Stomach (tissue), 9 donors: ENCODE results near the gene PALLD. TPM values are rescaled to one million over a fixed set of nuclear protein-coding genes. Genes with fewer than 3 reads are reported as not detected.

Experiments used
- DNase-seq, 2 donors: peaks; one replicate each; pipeline versions ENCODE4 v3.0.0 to v3.0.0-alpha.2; 2013 to 2019
- H3K27ac ChIP-seq, 5 donors: fragments of 200-600 bp in 4 of 5; sonication (generic) in 4 of 5; one replicate each; pipeline ENCODE4 v1.5.1; 2013 to 2019; ENCODE audit warnings: mild to moderate bottlenecking in 1 of 5, moderate library complexity in 1 of 5
- H3K27me3 ChIP-seq, 3 donors: fragments of 200-600 bp; sonication (generic); one replicate each; pipeline ENCODE4 v1.5.1; 2017 to 2019; ENCODE audit warnings: mixed run types in 1 of 3
- H3K36me3 ChIP-seq, 4 donors: fragments of 200-600 bp; sonication (generic); 1 replicate in 3 of 4; 2 replicates in 1 of 4; pipeline ENCODE4 v1.5.1; 2016 to 2019
- H3K4me1 ChIP-seq, 4 donors: fragments of 200-600 bp; sonication (generic); one replicate each; pipeline ENCODE4 v1.5.1; 2016 to 2019
- H3K4me3 ChIP-seq, 4 donors: fragments of 200-600 bp; sonication (generic) in 3 of 4; one replicate each; pipeline ENCODE4 v1.5.1; 2016 to 2019; ENCODE audit warnings: mild to moderate bottlenecking in 1 of 4
- H3K9me3 ChIP-seq, 4 donors: fragments of 200-600 bp; sonication (generic); one replicate each; pipeline ENCODE4 v1.5.1; 2016 to 2019
- CTCF ChIP-seq, 7 experiments: fragments of 450-650 bp in 4 of 7; fragments of 200-600 bp in 3 of 7; sonication (generic) in 3 of 7; IDR thresholded peaks; one replicate each; pipeline ENCODE4 v1.5.1; 2016 to 2019; ENCODE audit warnings: antibody characterized with exemption in 7 of 7, control low read depth in 2 of 7, mild to moderate bottlenecking in 1 of 7
- EP300 ChIP-seq: sonication (generic); formaldehyde crosslinking; IDR thresholded peaks from one replicate; pipeline ENCODE4 v1.6.1; 2017; ENCODE audit warnings: antibody characterized with exemption
- POLR2A ChIP-seq, 4 donors: fragments of 450-650 bp; IDR thresholded peaks; one replicate each; pipeline ENCODE4 v1.6.1; 2016; ENCODE audit warnings: antibody characterized with exemption in 4 of 4, control low read depth in 2 of 4, mild to moderate bottlenecking in 1 of 4, moderate library complexity in 1 of 4
- POLR2AphosphoS5 ChIP-seq, 3 donors: sonication (generic); formaldehyde crosslinking; IDR thresholded peaks; one replicate each; pipeline ENCODE4 v1.6.1; 2016; ENCODE audit warnings: antibody characterized with exemption in 3 of 3
- WGBS, 5 donors: extraction: QIAGEN DNeasy Blood & Tissue Kit in 3 of 5; methylation state at CpG; one replicate each; pipeline versions ENCODE4 v1.1.5 to v1.1.7; 2013 to 2018; 5-methylcytosine and 5-hydroxymethylcytosine counted together
- intact Hi-C: fragments of 100-400 bp; cut with DNase I; formaldehyde crosslinking; loops from one replicate; pipeline ENCODE4 v1.15.1; 2023; ENCODE audit warnings: low total_unique reads
- polyA plus RNA-seq, 3 donors: library from polyadenylated mRNA; stranded (reverse); fragments of 200-250 nt; gene quantifications; one replicate each; pipeline ENCODE4 v1.2.3, GENCODE V29; 2013
- total RNA-seq, 5 donors: library from RNA; depleted of rRNA; stranded (reverse); fragments of >200 nt; gene quantifications; one replicate each; pipeline versions ENCODE4 v1.1.0 to v1.2.3, GENCODE V29; 2014 to 2016
- donor health status: healthy with polysubstance abuse.
- donor health status: Bipolar disorder and iron deficiency.
- donor health status: healthy.

Gene PALLD
- total and polyA plus RNA-seq, 8 donors = 75.9 to 984 (median 206) TPM

- no peak overlapping the region for H3K27ac ChIP-seq
- intact Hi-C loops = no loop called here
- 31 to 61% (median 50%) methylated on average over 4 of the region's 4 CpGs for WGBS, 5 donors
These were observed 280.6 kb downstream of the PALLD start for GRCh38 chr4:168777277-168777965.

GRCh38 chr4:168781341-168781740, 284.5 kb downstream of the PALLD start:
- Histone ChIP-seq H3K36me3 (no peaks in the 10 kb centered on the region), H3K9me3 (peaks cover 0 to 3% (median 0%) of the 10 kb centered on the region in 4 donors), H3K27ac (no peak overlapping the region), H3K4me3 (no peak overlapping the region), H3K4me1 (peaks cover 0 to 12% (median 3%) of the 10 kb centered on the region in 4 donors), H3K27me3 (no peaks in the 10 kb centered on the region)
- 77 to 95% (median 89%) methylated on average over 4 of the region's 4 CpGs for WGBS, 5 donors
- TF ChIP-seq CTCF (IDR thresholded peaks at IDR 0.05) (no peak), POLR2A (IDR thresholded peaks at IDR 0.05) (no peak), EP300 (no peak), POLR2AphosphoS5 (IDR thresholded peaks at IDR 0.05) (no peak)
- DNase-seq = no peak
- intact Hi-C loops = no loop called here

More at GRCh38 chr4:168777277-168777965, 280.6 kb downstream of the PALLD start:
- peaks cover 0 to 10% (median 4%) of the 10 kb centered on the region in 4 donors for H3K4me1 ChIP-seq
- peaks cover 0 to 4% (median 0%) of the 10 kb centered on the region in 4 donors for H3K9me3 ChIP-seq
- DNase-seq = no peak
- no peaks in the 10 kb centered on the region for H3K27me3 ChIP-seq
- H3K4me3 ChIP-seq = no peak overlapping the region
- no peaks in the 10 kb centered on the region for H3K36me3 ChIP-seq
- no peak for TF ChIP-seq POLR2A (IDR thresholded peaks at IDR 0.05)
- TF ChIP-seq EP300 = no peak
- no peak for TF ChIP-seq POLR2AphosphoS5 (IDR thresholded peaks at IDR 0.05)
- TF ChIP-seq CTCF (IDR thresholded peaks at IDR 0.05) = no peak

GRCh38 chr4:168781926-168782325, 285.1 kb downstream of the PALLD start:
- WGBS, 5 donors = 80 to 83% (median 81%) methylated on average over 4 of the region's 4 CpGs
- no peak overlapping the region for H3K4me3 ChIP-seq
- intact Hi-C loops = no loop called here
- no peaks in the 10 kb centered on the region for H3K27me3 ChIP-seq
- no peak for TF ChIP-seq POLR2AphosphoS5 (IDR thresholded peaks at IDR 0.05)
- no peak for TF ChIP-seq CTCF (IDR thresholded peaks at IDR 0.05)
- TF ChIP-seq EP300 = no peak
- TF ChIP-seq POLR2A (IDR thresholded peaks at IDR 0.05) = no peak
- H3K27ac ChIP-seq = no peak overlapping the region
- peaks cover 0 to 12% (median 3%) of the 10 kb centered on the region in 4 donors for H3K4me1 ChIP-seq
- H3K9me3 ChIP-seq = no peaks in the 10 kb centered on the region
- DNase-seq = no peak
- no peaks in the 10 kb centered on the region for H3K36me3 ChIP-seq

GRCh38 chr4:168782439-168782838, 285.6 kb downstream of the PALLD start:
- intact Hi-C loops = no loop called here
- WGBS, 5 donors = 82 to 91% (median 86%) methylated on average over 5 of the region's 5 CpGs
- DNase-seq = no peak
- TF ChIP-seq POLR2A (IDR thresholded peaks at IDR 0.05) (no peak), POLR2AphosphoS5 (IDR thresholded peaks at IDR 0.05) (no peak), CTCF (IDR thresholded peaks at IDR 0.05) (no peak), EP300 (no peak)
- H3K36me3 ChIP-seq = no peaks in the 10 kb centered on the region
- no peaks in the 10 kb centered on the region for H3K27me3 ChIP-seq
- H3K4me3 ChIP-seq = no peak overlapping the region
- H3K4me1 ChIP-seq = peaks cover 0 to 12% (median 6%) of the 10 kb centered on the region in 4 donors
- H3K9me3 ChIP-seq = no peaks in the 10 kb centered on the region
- H3K27ac ChIP-seq = no peak overlapping the region
